Mesendoderm (in vitro differentiated cells): ENCODE data around the gene HOXA10.
A peak's percentile ranks its signal among the peaks of the same experiment; 100 is the strongest.

Experiments used
- DNase-seq: peaks from one replicate; pipeline ENCODE4 v3.0.0; 2013
- H2AK5ac ChIP-seq: 2 replicates; pipeline ENCODE4 v1.6.1; 2013; ENCODE audit warnings: low read length, inconsistent platforms
- H2BK120ac ChIP-seq: 2 replicates; pipeline ENCODE4 v1.6.1; 2013; ENCODE audit warnings: low read depth, mild to moderate bottlenecking, low read length, moderate library complexity, mixed read lengths
- H2BK15ac ChIP-seq: replicated peaks from 2 replicates; pipeline ENCODE4 v1.6.1; 2013; ENCODE audit warnings: low read depth, mild to moderate bottlenecking, moderate library complexity
- H2BK5ac ChIP-seq: 2 replicates; pipeline ENCODE4 v1.6.1; 2013; ENCODE audit warnings: low read length, inconsistent platforms
- H3K18ac ChIP-seq: 2 replicates; pipeline ENCODE4 v1.6.1; 2013; ENCODE audit warnings: mild to moderate bottlenecking, low read length, mixed read lengths
- H3K23ac ChIP-seq: one replicate; pipeline ENCODE4 v1.6.1; 2013; ENCODE audit warnings: low read length
- H3K27ac ChIP-seq: 2 replicates; pipeline ENCODE4 v1.5.1; 2013; ENCODE audit warnings: low read depth, mild to moderate bottlenecking, inconsistent platforms, low read length, moderate library complexity
- H3K27me3 ChIP-seq: 2 replicates; pipeline ENCODE4 v1.6.1; 2013; ENCODE audit warnings: low read length, control low read depth, mild to moderate bottlenecking, inconsistent platforms; ENCODE audit not compliant: insufficient read depth, poor library complexity
- H3K36me3 ChIP-seq: 2 replicates; pipeline ENCODE4 v1.6.1; 2013; ENCODE audit warnings: low read length, inconsistent platforms; ENCODE audit not compliant: control insufficient read depth, insufficient read depth
- H3K4ac ChIP-seq: one replicate; pipeline ENCODE4 v1.6.1; 2013; ENCODE audit warnings: low read depth, mild to moderate bottlenecking, low read length, moderate library complexity
- H3K4me1 ChIP-seq: 2 replicates; pipeline ENCODE4 v1.6.1; 2013; ENCODE audit warnings: low read depth, low read length, inconsistent platforms; ENCODE audit not compliant: control insufficient read depth
- H3K4me2 ChIP-seq: 2 replicates; pipeline ENCODE4 v1.6.1; 2013; ENCODE audit warnings: low read length
- H3K4me3 ChIP-seq: 2 replicates; pipeline ENCODE4 v1.5.1; 2013; ENCODE audit warnings: mild to moderate bottlenecking, low read length
- H3K56ac ChIP-seq: one replicate; pipeline ENCODE4 v1.6.1; 2013; ENCODE audit warnings: low read length
- H3K79me1 ChIP-seq: 2 replicates; pipeline ENCODE4 v1.6.1; 2013; ENCODE audit warnings: low read length, inconsistent platforms
- H3K79me2 ChIP-seq: 2 replicates; pipeline ENCODE4 v1.6.1; 2013; ENCODE audit warnings: mild to moderate bottlenecking, low read length; ENCODE audit not compliant: control insufficient read depth, insufficient read depth
- H3K9ac ChIP-seq: 2 replicates; pipeline ENCODE4 v1.6.1; 2013; ENCODE audit warnings: low read length, inconsistent platforms
- H4K5ac ChIP-seq: one replicate; pipeline ENCODE4 v1.6.1; 2013; ENCODE audit warnings: low read length
- H4K8ac ChIP-seq: one replicate; pipeline ENCODE4 v1.6.1; 2013; ENCODE audit warnings: low read depth, mild to moderate bottlenecking, control low read depth, low read length, moderate library complexity
- WGBS: extraction: QIAGEN DNeasy Blood & Tissue Kit; methylation state at CpG from one replicate; pipeline ENCODE4 v1.1.7; 2013; ENCODE audit warnings: low lambda C conversion rate, missing lambda C conversion rate; ENCODE audit not compliant: insufficient coverage; ENCODE audit errors: extremely low coverage; 5-methylcytosine and 5-hydroxymethylcytosine counted together

HOXA10 gene

GRCh38 chr7:27153526-27153925 lies 20.6 kb downstream of the HOXA10 start:
- Histone ChIP-seq H3K4me3 (no peak overlapping the region), H3K56ac (no peak overlapping the region), H2BK120ac (no peak overlapping the region), H2BK5ac (no peak overlapping the region), H3K4me1 (no peaks in the 10 kb centered on the region), H3K4ac (no peak overlapping the region), H3K18ac (no peak overlapping the region), H3K79me1 (no peaks in the 10 kb centered on the region), H2BK15ac (no peak overlapping the region), H3K27me3 (peaks cover 92% of the 10 kb centered on the region), H3K9ac (no peak overlapping the region), H3K4me2 (no peak overlapping the region), H4K8ac (no peak overlapping the region), H4K5ac (no peak overlapping the region), H2AK5ac (no peak overlapping the region), H3K27ac (no peak overlapping the region), H3K79me2 (no peaks in the 10 kb centered on the region), H3K23ac (no peak overlapping the region), H3K36me3 (no peaks in the 10 kb centered on the region)
- WGBS = no CpG with 5 or more reads among the region's 3 CpGs
- DNase-seq = no peak

DNA sequence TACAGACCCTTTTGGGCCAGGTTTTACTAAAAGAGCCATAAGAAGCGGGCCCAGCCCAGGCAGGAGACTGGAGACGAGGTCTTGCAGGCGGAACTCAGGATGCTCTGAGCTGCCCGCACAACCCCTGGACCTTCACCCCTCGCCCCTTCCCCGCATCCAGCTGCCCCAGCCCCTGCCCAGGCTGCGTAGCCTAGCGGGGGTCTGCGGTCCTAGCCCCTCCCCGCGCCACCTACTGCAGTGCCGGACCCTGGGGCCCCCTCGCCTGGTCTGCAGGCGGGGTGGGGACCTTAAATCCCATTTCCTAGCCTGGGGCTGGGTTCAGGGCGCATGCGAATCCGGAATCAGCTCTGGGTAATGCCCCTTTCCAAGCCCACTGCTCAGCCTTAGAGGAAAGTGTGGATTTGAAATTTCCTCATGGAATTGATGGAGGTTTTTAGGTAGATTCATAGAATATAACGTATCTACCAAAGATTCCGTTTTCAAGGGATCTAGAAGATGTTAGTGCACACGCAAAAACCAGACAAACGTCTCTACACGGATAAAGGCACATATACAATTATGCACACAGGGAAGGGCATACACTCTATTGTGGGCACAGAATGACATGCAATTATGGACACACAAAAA lies 21.2 kb downstream of the HOXA10 start:
- no CpG with 5 or more reads among the region's 22 CpGs for WGBS
- Histone ChIP-seq H4K5ac (no peak overlapping the region), H3K36me3 (no peaks in the 10 kb centered on the region), H3K79me1 (no peaks in the 10 kb centered on the region), H3K18ac (no peak overlapping the region), H2BK120ac (no peak overlapping the region), H2BK5ac (no peak overlapping the region), H3K4me1 (no peaks in the 10 kb centered on the region), H4K8ac (no peak overlapping the region), H3K56ac (no peak overlapping the region), H3K79me2 (no peaks in the 10 kb centered on the region), H3K23ac (no peak overlapping the region), H3K27me3 (peaks cover 92% of the 10 kb centered on the region), H2AK5ac (no peak overlapping the region), H3K4me3 (no peak overlapping the region), H2BK15ac (no peak overlapping the region), H3K4ac (no peak overlapping the region), H3K9ac (no peak overlapping the region), H3K4me2 (no peak overlapping the region), H3K27ac (no peak overlapping the region)
- no peak for DNase-seq

- H3K27ac ChIP-seq = no peak within 1 kb of the TSS
- H3K4me3 ChIP-seq = no peak within 1 kb of the TSS
Measured at GRCh38 chr7:27151931-27152815, 21.9 kb downstream of the HOXA10 start, which contains the start of gene HOXA3. HOXA3 (minus strand) TSS chr7:27152583; CDS start chr7:27110640, 41,943 bp downstream.

GRCh38 chr7:27151341-27151930 lies 22.7 kb downstream of the HOXA10 start:
- Histone ChIP-seq H3K36me3 (no peaks in the 10 kb centered on the region), H2AK5ac (no peak overlapping the region), H2BK5ac (no peak overlapping the region), H3K23ac (peak overlapping the region; percentile 33), H3K4ac (no peak overlapping the region), H3K4me3 (no peak overlapping the region), H3K9ac (no peak overlapping the region), H3K27ac (no peak overlapping the region), H2BK120ac (no peak overlapping the region), H3K79me2 (no peaks in the 10 kb centered on the region), H4K5ac (no peak overlapping the region), H4K8ac (no peak overlapping the region), H3K56ac (no peak overlapping the region), H3K79me1 (no peaks in the 10 kb centered on the region), H2BK15ac (no peak overlapping the region), H3K18ac (no peak overlapping the region), H3K27me3 (peaks cover 89% of the 10 kb centered on the region), H3K4me1 (no peaks in the 10 kb centered on the region), H3K4me2 (peak overlapping the region; percentile 36)
- no peak for DNase-seq
- WGBS = no CpG with 5 or more reads among the region's 27 CpGs

More at GRCh38 chr7:27151931-27152815, 21.9 kb downstream of the HOXA10 start, which contains the start of gene HOXA3:
- Histone ChIP-seq H3K27me3 (peaks cover 89% of the 10 kb centered on the region), H3K79me1 (no peaks in the 10 kb centered on the region), H2BK5ac (no peak within 1 kb of the TSS), H3K4me1 (no peaks in the 10 kb centered on the region), H2AK5ac (no peak within 1 kb of the TSS), H2BK15ac (no peak within 1 kb of the TSS), H3K56ac (no peak within 1 kb of the TSS), H3K4me2 (no peak within 1 kb of the TSS), H3K9ac (no peak within 1 kb of the TSS), H4K8ac (no peak within 1 kb of the TSS), H3K79me2 (no peaks in the 10 kb centered on the region), H3K4ac (no peak within 1 kb of the TSS), H4K5ac (no peak within 1 kb of the TSS), H3K18ac (no peak within 1 kb of the TSS), H3K23ac (no peak within 1 kb of the TSS), H2BK120ac (no peak within 1 kb of the TSS), H3K36me3 (no peaks in the 10 kb centered on the region)
- DNase-seq = no peak
- WGBS = no CpG with 5 or more reads among the region's 53 CpGs

DNA sequence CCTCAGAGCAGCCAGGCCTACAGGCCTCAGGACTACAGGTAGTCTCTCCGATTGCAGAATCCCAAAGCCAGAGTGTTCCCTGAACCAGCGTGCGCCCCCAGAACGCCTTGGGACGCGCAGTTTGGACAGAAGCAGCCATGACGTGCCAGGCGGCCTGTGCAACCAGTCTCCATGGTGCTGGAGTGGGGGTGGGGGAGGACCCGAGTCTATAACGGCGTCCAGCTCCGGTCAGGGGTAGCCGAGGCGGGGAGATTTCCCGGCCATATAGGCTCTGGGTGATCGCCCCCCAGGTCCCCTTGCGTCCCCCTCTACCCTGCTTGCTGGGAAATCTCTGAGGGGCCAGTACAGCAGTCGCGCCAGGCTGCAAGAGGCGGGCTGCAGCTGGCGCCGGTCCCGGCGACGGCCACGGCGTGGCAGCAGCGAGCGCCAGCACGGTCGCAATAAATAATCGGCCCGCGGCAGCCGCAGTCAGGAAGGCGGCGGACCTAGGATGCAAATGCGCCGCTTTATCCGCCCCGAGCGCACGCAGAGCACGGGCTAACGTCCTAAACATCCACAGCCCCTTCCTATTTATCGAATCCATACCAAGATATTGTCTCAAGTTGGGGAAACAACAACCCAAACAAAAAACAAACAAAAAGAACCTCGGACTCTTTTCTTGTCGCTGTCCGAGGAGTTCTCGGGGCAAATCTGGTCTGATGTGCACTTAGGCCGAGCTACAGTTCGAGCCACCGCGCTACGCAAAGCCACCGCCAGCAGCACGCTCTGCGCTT lies 23.4 kb downstream of the HOXA10 start:
- Histone ChIP-seq H4K8ac (no peak overlapping the region), H3K4me2 (peak overlapping the region; percentile 36), H2BK120ac (no peak overlapping the region), H3K4ac (no peak overlapping the region), H2BK5ac (no peak overlapping the region), H4K5ac (no peak overlapping the region), H2BK15ac (no peak overlapping the region), H3K18ac (no peak overlapping the region), H3K79me2 (no peaks in the 10 kb centered on the region), H3K79me1 (no peaks in the 10 kb centered on the region), H3K27me3 (peaks cover 89% of the 10 kb centered on the region), H3K56ac (no peak overlapping the region), H3K4me3 (no peak overlapping the region), H3K9ac (no peak overlapping the region), H3K23ac (peak overlapping the region; percentile 33), H3K27ac (no peak overlapping the region), H3K36me3 (no peaks in the 10 kb centered on the region), H2AK5ac (no peak overlapping the region), H3K4me1 (no peaks in the 10 kb centered on the region)
- DNase-seq = peak; percentile 79
- WGBS = no CpG with 5 or more reads among the region's 58 CpGs
